Neuronal stem cell (in vitro differentiated cells): Measurements from ENCODE around the gene ABCB8.
"Not testable (repeated sequence)": the region's sequence is repeated elsewhere in the genome, so short reads cannot be mapped to it uniquely, and the experiment has no call there.

Experiments used
- DNase-seq: peaks from one replicate; pipeline ENCODE4 v3.0.0-alpha.2; 2013; ENCODE audit warnings: low spot score
- H2AFZ ChIP-seq: one replicate; pipeline ENCODE4 v1.6.1; 2013; ENCODE audit warnings: mild to moderate bottlenecking, low read length, inconsistent platforms
- H2AK5ac ChIP-seq: 2 replicates; pipeline ENCODE4 v1.6.1; 2013; ENCODE audit warnings: low read depth, mild to moderate bottlenecking, inconsistent platforms, low read length, moderate library complexity, mixed read lengths
- H2BK120ac ChIP-seq: 2 replicates; pipeline ENCODE4 v1.6.1; 2013; ENCODE audit warnings: low read depth, mild to moderate bottlenecking, inconsistent platforms, low read length, moderate library complexity, mixed read lengths
- H2BK12ac ChIP-seq: one replicate; pipeline ENCODE4 v1.6.1; 2013; ENCODE audit warnings: low read length, inconsistent platforms
- H2BK15ac ChIP-seq: 2 replicates; pipeline ENCODE4 v1.6.1; 2013; ENCODE audit warnings: mild to moderate bottlenecking, low read length, inconsistent platforms, mixed read lengths
- H2BK5ac ChIP-seq: one replicate; pipeline ENCODE4 v1.6.1; 2013; ENCODE audit warnings: inconsistent platforms, mild to moderate bottlenecking, low read length, moderate library complexity
- H3K14ac ChIP-seq: one replicate; pipeline ENCODE4 v1.6.1; 2013; ENCODE audit warnings: low read length, inconsistent platforms
- H3K18ac ChIP-seq: 2 replicates; pipeline ENCODE4 v1.6.1; 2013; ENCODE audit warnings: low read length, inconsistent platforms
- H3K23ac ChIP-seq: 2 replicates; pipeline ENCODE4 v1.6.1; 2013; ENCODE audit warnings: low read depth, mild to moderate bottlenecking, mixed read lengths, low read length, inconsistent platforms; ENCODE audit not compliant: poor library complexity
- H3K27ac ChIP-seq: replicated peaks from 3 replicates; pipeline ENCODE4 v1.5.1; 2013; ENCODE audit warnings: low read length, inconsistent platforms
- H3K27me3 ChIP-seq, 3 experiments: 2 replicates each; pipeline ENCODE4 v1.6.1; 2013; ENCODE audit warnings: low read length in 3 of 3, mild to moderate bottlenecking in 2 of 3, inconsistent platforms in 1 of 3, low read depth in 1 of 3, mixed read lengths in 1 of 3, moderate library complexity in 1 of 3; ENCODE audit not compliant: control insufficient read depth in 3 of 3, insufficient read depth in 3 of 3
- H3K36me3 ChIP-seq, 2 donors: replicated peaks in 1 of 2; 2 replicates each; pipeline ENCODE4 v1.6.1; 2013; ENCODE audit warnings: low read length in 2 of 2; ENCODE audit not compliant: control insufficient read depth in 2 of 2, insufficient read depth in 2 of 2
- H3K4ac ChIP-seq: 2 replicates; pipeline ENCODE4 v1.6.1; 2013; ENCODE audit warnings: inconsistent platforms, mild to moderate bottlenecking, low read length, moderate library complexity
- H3K4me1 ChIP-seq, 2 donors: 1 replicate in 1 of 2; 2 replicates in 1 of 2; pipeline ENCODE4 v1.6.1; 2013; ENCODE audit warnings: low read length in 2 of 2, low read depth in 1 of 2; ENCODE audit not compliant: control insufficient read depth in 2 of 2, insufficient read depth in 1 of 2
- H3K4me2 ChIP-seq: one replicate; pipeline ENCODE4 v1.6.1; 2013; ENCODE audit warnings: mild to moderate bottlenecking, low read length, inconsistent platforms; ENCODE audit not compliant: insufficient read depth, poor library complexity, severe bottlenecking
- H3K4me3 ChIP-seq, 2 donors: 2 replicates each; pipeline ENCODE4 v1.5.1; 2013; ENCODE audit warnings: low read length in 2 of 2, mild to moderate bottlenecking in 2 of 2, inconsistent platforms in 1 of 2, moderate library complexity in 1 of 2
- H3K79me1 ChIP-seq: one replicate; pipeline ENCODE4 v1.6.1; 2013; ENCODE audit warnings: low read depth, mild to moderate bottlenecking, inconsistent platforms, low read length, moderate library complexity
- H3K9ac ChIP-seq: one replicate; pipeline ENCODE4 v1.6.1; 2013; ENCODE audit warnings: mild to moderate bottlenecking, low read depth, low read length, inconsistent platforms; ENCODE audit not compliant: poor library complexity
- H3K9me3 ChIP-seq, 2 donors: replicated peaks in 1 of 2; 2 replicates each; pipeline versions ENCODE3 to v1.6.1; 2013; ENCODE audit warnings: low read length in 2 of 2, mild to moderate bottlenecking in 2 of 2, inconsistent platforms in 1 of 2, low read depth in 1 of 2, mixed read lengths in 1 of 2, moderate library complexity in 1 of 2; ENCODE audit not compliant: control insufficient read depth in 2 of 2, insufficient read depth in 1 of 2
- H4K8ac ChIP-seq: one replicate; pipeline ENCODE4 v1.6.1; 2013; ENCODE audit warnings: low read depth, mild to moderate bottlenecking, inconsistent platforms, low read length, moderate library complexity
- H4K91ac ChIP-seq: one replicate; pipeline ENCODE4 v1.6.1; 2013; ENCODE audit warnings: low read length, low read depth, mild to moderate bottlenecking, inconsistent platforms; ENCODE audit not compliant: poor library complexity
- WGBS, 2 donors: extraction: QIAGEN DNeasy Blood & Tissue Kit; methylation state at CpG; one replicate each; pipeline ENCODE4 v1.1.7; 2013; ENCODE audit warnings: missing lambda C conversion rate in 2 of 2, mixed read lengths in 1 of 2; ENCODE audit not compliant: insufficient read length in 2 of 2, insufficient replicate concordance in 1 of 2; ENCODE audit errors: extremely low coverage in 2 of 2; 5-methylcytosine and 5-hydroxymethylcytosine counted together

Gene ABCB8

DNA sequence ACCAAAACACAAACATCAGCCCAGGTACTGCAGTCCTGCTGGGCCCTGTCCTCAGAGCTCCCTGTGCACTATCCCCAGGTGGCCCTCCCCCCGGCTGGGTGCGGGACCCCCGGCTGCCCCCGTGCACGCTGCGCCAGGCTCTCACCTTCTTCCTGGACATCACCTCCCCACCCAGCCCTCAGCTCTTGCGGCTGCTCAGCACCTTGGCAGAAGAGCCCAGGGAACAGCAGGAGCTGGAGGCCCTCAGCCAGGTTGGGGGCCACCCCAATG lies 18.3 kb upstream of the ABCB8 start:
- Histone ChIP-seq H3K4me1 (peaks cover 19 to 36% of the 10 kb centered on the region in 2 donors), H4K91ac (peak overlapping the region; percentile 93), H3K23ac (peak overlapping the region; percentile 83), H2BK12ac (peak overlapping the region; percentile 46), H3K36me3 (peaks cover 0 to 5% of the 10 kb centered on the region in 2 donors), H3K14ac (peak overlapping the region; percentile 97), H2BK5ac (peak overlapping the region; percentile 94), H2AK5ac (peak overlapping the region; percentile 99), H3K79me1 (peaks cover 2% of the 10 kb centered on the region), H3K9me3 (no peaks in the 10 kb centered on the region), H3K18ac (peak overlapping the region; percentile 98), H2BK15ac (peak overlapping the region; percentile 98), H2BK120ac (peak overlapping the region; percentile 99), H3K4me3 (peak overlapping the region in 1 of 2 donors; percentile 23), H3K27ac (no peak overlapping the region), H4K8ac (peak overlapping the region; percentile 68), H3K4ac (peak overlapping the region; percentile 94), H3K9ac (peak overlapping the region; percentile 76), H3K27me3 (no peaks in the 10 kb centered on the region), H2AFZ (peak overlapping the region; percentile 74), H3K4me2 (no peak overlapping the region)
- WGBS, 2 donors: no CpG with 5 or more reads among the region's 7 CpGs
- no peak for DNase-seq

DNA sequence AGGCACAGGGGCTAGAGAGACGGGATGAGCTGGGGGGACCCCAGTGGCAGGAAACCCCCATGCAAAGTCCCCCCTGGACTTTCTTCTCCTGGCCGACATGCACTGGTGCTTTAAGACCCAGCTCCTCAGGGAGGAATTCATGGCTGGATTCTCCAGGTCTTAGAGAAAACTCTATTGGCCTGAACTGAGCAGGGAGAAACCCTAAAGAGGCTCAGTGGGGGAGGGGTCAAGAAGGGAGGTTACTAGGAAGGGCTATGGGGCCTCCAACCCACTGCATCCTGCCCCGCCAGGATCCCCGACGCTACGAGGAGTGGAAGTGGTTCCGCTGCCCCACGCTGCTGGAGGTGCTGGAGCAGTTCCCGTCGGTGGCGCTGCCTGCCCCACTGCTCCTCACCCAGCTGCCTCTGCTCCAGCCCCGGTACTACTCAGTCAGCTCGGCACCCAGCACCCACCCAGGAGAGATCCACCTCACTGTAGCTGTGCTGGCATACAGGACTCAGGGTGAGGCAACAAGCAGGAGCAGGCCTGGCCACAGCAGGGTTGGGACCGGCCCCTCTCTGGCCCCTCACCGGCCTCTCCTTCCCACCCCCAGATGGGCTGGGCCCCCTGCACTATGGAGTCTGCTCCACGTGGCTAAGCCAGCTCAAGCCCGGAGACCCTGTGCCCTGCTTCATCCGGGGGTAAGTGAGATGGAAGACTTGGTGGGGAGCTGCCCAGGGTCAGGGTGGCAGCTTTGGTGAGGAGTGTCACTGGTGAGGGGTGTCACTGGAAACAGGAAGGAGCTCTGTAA lies 17.7 kb upstream of the ABCB8 start:
- WGBS, 2 donors: no CpG with 5 or more reads among the region's 18 CpGs

DNA sequence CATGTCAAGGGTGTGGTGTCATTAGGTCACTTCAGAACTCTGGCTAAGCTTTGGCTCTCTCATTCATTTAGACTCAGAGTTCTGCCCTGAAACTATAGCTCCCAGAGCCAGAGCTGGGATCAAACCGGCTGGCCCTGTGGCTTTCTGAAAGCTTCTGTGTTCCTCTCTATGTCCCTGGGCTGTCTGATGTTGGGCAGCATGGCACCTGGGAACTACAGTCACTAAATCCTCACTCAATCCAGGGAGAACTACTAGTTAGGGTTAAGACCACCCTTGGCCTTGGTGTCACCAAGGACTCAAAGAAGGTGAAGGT lies 17.2 kb upstream of the ABCB8 start:
- Histone ChIP-seq H3K4me2 (peak overlapping the region; percentile 19), H3K23ac (no peak overlapping the region)

More for the DNA sequence above, 17.7 kb upstream of the ABCB8 start:
- Histone ChIP-seq H4K91ac (peak overlapping the region; percentile 93), H3K27me3 (no peaks in the 10 kb centered on the region), H3K18ac (peak overlapping the region; percentile 98), H3K9me3 (no peaks in the 10 kb centered on the region), H3K4me2 (peak overlapping the region; percentile 32), H2AK5ac (peak overlapping the region; percentile 99), H3K27ac (no peak overlapping the region), H2BK12ac (peak overlapping the region; percentile 100), H3K4me1 (peaks cover 19 to 36% of the 10 kb centered on the region in 2 donors), H2BK5ac (peak overlapping the region; percentile 94), H3K79me1 (peaks cover 2% of the 10 kb centered on the region), H2BK120ac (peak overlapping the region; percentile 99), H4K8ac (peak overlapping the region; percentile 68), H3K36me3 (peaks cover 0 to 5% of the 10 kb centered on the region in 2 donors), H3K4me3 (peak overlapping the region in 1 of 2 donors; percentile 70), H3K9ac (peak overlapping the region; percentile 88), H3K14ac (peak overlapping the region; percentile 97), H2AFZ (peak overlapping the region; percentile 74), H2BK15ac (peak overlapping the region; percentile 98), H3K4ac (peak overlapping the region; percentile 97), H3K23ac (peak overlapping the region; percentile 83)
- DNase-seq: no peak

DNA sequence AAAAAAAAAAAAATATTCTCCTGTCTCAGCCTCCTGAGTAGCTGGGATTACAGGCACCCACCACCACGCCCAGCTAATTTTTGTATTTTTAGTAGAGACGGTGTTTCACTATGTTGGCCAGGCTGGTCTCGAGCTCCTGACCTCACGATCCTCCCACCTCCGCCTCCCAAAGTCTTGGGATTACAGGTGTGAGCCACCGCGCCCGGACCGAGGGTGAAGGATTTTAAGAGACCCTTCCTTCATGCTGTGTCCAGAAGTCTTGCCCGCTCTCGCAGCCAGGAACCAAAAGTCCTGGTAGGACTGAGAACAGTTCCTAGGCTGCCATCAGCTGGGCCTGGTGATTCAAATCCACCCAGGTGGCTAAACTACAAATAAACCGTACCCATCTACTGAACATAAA lies 16.6 kb upstream of the ABCB8 start:
- not testable (repeated sequence) for H2BK5ac ChIP-seq, H3K4me3 ChIP-seq, H3K79me1 ChIP-seq, H3K36me3 ChIP-seq, H3K9me3 ChIP-seq, H4K91ac ChIP-seq, H2AK5ac ChIP-seq, H2BK15ac ChIP-seq, H2AFZ ChIP-seq, H2BK120ac ChIP-seq, DNase-seq, H3K27ac ChIP-seq, H3K14ac ChIP-seq, H3K27me3 ChIP-seq, H3K23ac ChIP-seq, H3K4ac ChIP-seq, H2BK12ac ChIP-seq, H4K8ac ChIP-seq, H3K4me2 ChIP-seq, H3K9ac ChIP-seq, H3K18ac ChIP-seq
- H3K4me1 ChIP-seq: peaks cover 19 to 36% of the 10 kb centered on the region in 2 donors
- no CpG with 5 or more reads among the region's 12 CpGs for WGBS, 2 donors

More for the DNA sequence above, 17.2 kb upstream of the ABCB8 start:
- peak overlapping the region; percentile 98 for H2BK15ac ChIP-seq
- no peak overlapping the region for H3K4me3 ChIP-seq
- WGBS, 2 donors: no CpG with 5 or more reads among the region's 1 CpG
- no peak overlapping the region for H3K4ac ChIP-seq
- no peak overlapping the region for H3K14ac ChIP-seq
- H2BK120ac ChIP-seq: peak overlapping the region; percentile 84
- peaks cover 0 to 5% of the 10 kb centered on the region in 2 donors for H3K36me3 ChIP-seq
- H2BK5ac ChIP-seq: peak overlapping the region; percentile 94
- H3K9ac ChIP-seq: peak overlapping the region; percentile 88
- H4K8ac ChIP-seq: no peak overlapping the region
- no peak for DNase-seq
- H3K27ac ChIP-seq: no peak overlapping the region
- H3K79me1 ChIP-seq: peaks cover 2% of the 10 kb centered on the region
- no peaks in the 10 kb centered on the region for H3K9me3 ChIP-seq
- H2AFZ ChIP-seq: no peak overlapping the region
- no peak overlapping the region for H4K91ac ChIP-seq
- H3K27me3 ChIP-seq: no peaks in the 10 kb centered on the region
- H3K4me1 ChIP-seq: peaks cover 19 to 36% of the 10 kb centered on the region in 2 donors
- peak overlapping the region; percentile 89 for H3K18ac ChIP-seq
- H2BK12ac ChIP-seq: peak overlapping the region; percentile 100
- peak overlapping the region; percentile 99 for H2AK5ac ChIP-seq
